Stimulated activated CD4-positive, alpha-beta T cell treated with anti-CD3 and anti-CD28 coated beads, Interleukin-1b, Interleukin-23, amount 100 ng/mL, for 1 hour (primary cell): ENCODE results near the gene SHISAL1.
"Not testable (repeated sequence)": the region's sequence is repeated elsewhere in the genome, so short reads cannot be mapped to it uniquely, and the experiment has no call there.

Experiments used
- DNase-seq, 2 donors: peaks; one replicate each; pipeline ENCODE4 v3.0.0-alpha.2; 2020; ENCODE audit warnings: low read depth in 2 of 2

SHISAL1 gene

GRCh38 chr22:44328326-44328725, 15.6 kb upstream of the SHISAL1 start:
- no peak for DNase-seq

- DNase-seq: no peak
These were observed 13.7 kb upstream of the SHISAL1 start for GRCh38 chr22:44326491-44326885.

- DNase-seq: no peak
These were observed 13.2 kb upstream of the SHISAL1 start for GRCh38 chr22:44325718-44326490.

- DNase-seq: not testable (repeated sequence)
These were observed 10.5 kb upstream of the SHISAL1 start for GRCh38 chr22:44323140-44323790.

GRCh38 chr22:44319685-44320084, 6.9 kb upstream of the SHISAL1 start:
- no peak for DNase-seq

GRCh38 chr22:44318751-44319150, 6.0 kb upstream of the SHISAL1 start:
- no peak for DNase-seq

GRCh38 chr22:44317886-44318637, 5.3 kb upstream of the SHISAL1 start:
- DNase-seq: no peak

- no peak for DNase-seq
These were observed 4.3 kb upstream of the SHISAL1 start for GRCh38 chr22:44317123-44317444.

- DNase-seq: no peak
These were observed 3.8 kb upstream of the SHISAL1 start for GRCh38 chr22:44316393-44317122.

- DNase-seq: no peak
These were observed 1.8 kb upstream of the SHISAL1 start for GRCh38 chr22:44314425-44315067.

- no peak for DNase-seq
These were observed 745 bp upstream of the SHISAL1 start for GRCh38 chr22:44313385-44314006.

GRCh38 chr22:44311855-44312170, 938 bp downstream of the SHISAL1 start:
- no peak for DNase-seq

GRCh38 chr22:44311104-44311854, 1.5 kb downstream of the SHISAL1 start:
- no peak for DNase-seq

GRCh38 chr22:44309647-44310046, 3.1 kb downstream of the SHISAL1 start:
- no peak for DNase-seq

GRCh38 chr22:44309137-44309536, 3.6 kb downstream of the SHISAL1 start:
- no peak for DNase-seq

GRCh38 chr22:44307509-44308169, 5.1 kb downstream of the SHISAL1 start:
- no peak for DNase-seq

- DNase-seq: no peak
These were observed 6.9 kb downstream of the SHISAL1 start for GRCh38 chr22:44305888-44306287.

GRCh38 chr22:44305455-44305854, 7.3 kb downstream of the SHISAL1 start:
- no peak for DNase-seq

GRCh38 chr22:44304911-44305310, 7.8 kb downstream of the SHISAL1 start:
- DNase-seq: no peak

- no peak for DNase-seq
These were observed 8.4 kb downstream of the SHISAL1 start for GRCh38 chr22:44304354-44304753.
